Prostate gland (tissue), 2 donors: ENCODE data around the gene SETD3.

Source experiments
- POLR2A ChIP-seq: fragments of 450-650 bp; IDR thresholded peaks from one replicate; pipeline ENCODE4 v1.6.1; 2016; ENCODE audit warnings: antibody characterized with exemption, mild to moderate bottlenecking
- POLR2AphosphoS5 ChIP-seq: sonication (generic); formaldehyde crosslinking; IDR thresholded peaks from one replicate; pipeline ENCODE4 v1.6.1; 2017; ENCODE audit warnings: antibody characterized with exemption
- TF ChIP-seq, protein P1 (sequence below), 4 experiments: fragments of 200-600 bp in 2 of 4; fragments of 450-650 bp in 2 of 4; sonication (generic) in 2 of 4; IDR thresholded peaks; 1 replicate in 3 of 4; 2 replicates in 1 of 4; pipeline ENCODE4 v1.5.1; 2016 to 2019; ENCODE audit warnings: antibody characterized with exemption in 4 of 4, mild to moderate bottlenecking in 2 of 4, moderate library complexity in 2 of 4

DNA sequence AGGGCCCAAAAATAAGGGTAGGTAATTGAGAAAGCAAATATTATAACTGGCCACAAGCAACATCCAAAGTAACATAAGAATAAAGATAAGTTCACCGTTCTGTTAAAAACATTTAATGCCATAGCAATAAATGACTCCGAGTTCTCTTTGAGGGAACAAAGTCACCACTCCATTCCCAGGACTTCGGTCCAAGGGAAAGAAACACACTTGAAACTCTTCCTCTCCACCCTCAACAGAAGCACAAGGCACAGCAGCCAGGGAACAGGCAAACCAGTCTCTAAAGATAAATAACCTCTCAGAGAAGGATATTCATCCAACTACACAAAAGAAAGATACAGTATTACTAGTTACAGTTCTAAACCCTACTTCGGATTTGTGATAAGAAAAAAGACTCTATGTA is 2.5 kb downstream of the SETD3 start:
- TF ChIP-seq, protein P1, sequence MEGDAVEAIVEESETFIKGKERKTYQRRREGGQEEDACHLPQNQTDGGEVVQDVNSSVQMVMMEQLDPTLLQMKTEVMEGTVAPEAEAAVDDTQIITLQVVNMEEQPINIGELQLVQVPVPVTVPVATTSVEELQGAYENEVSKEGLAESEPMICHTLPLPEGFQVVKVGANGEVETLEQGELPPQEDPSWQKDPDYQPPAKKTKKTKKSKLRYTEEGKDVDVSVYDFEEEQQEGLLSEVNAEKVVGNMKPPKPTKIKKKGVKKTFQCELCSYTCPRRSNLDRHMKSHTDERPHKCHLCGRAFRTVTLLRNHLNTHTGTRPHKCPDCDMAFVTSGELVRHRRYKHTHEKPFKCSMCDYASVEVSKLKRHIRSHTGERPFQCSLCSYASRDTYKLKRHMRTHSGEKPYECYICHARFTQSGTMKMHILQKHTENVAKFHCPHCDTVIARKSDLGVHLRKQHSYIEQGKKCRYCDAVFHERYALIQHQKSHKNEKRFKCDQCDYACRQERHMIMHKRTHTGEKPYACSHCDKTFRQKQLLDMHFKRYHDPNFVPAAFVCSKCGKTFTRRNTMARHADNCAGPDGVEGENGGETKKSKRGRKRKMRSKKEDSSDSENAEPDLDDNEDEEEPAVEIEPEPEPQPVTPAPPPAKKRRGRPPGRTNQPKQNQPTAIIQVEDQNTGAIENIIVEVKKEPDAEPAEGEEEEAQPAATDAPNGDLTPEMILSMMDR (IDR thresholded peaks at IDR 0.05): no peak
- TF ChIP-seq POLR2AphosphoS5: no peak
- TF ChIP-seq POLR2A: no peak
